22Rv1 (cell line): Measurements from ENCODE around the gene SCN7A.

ENCODE experiments used
- CTCF ChIP-seq: fragments of 450-650 bp; IDR thresholded peaks from 2 replicates; pipeline ENCODE4 v1.5.1; 2017; ENCODE audit warnings: mild to moderate bottlenecking
- ZFX ChIP-seq: fragments of 450-650 bp; IDR thresholded peaks from 2 replicates; pipeline ENCODE4 v1.6.1; 2017; ENCODE audit warnings: antibody characterized with exemption, borderline replicate concordance

DNA sequence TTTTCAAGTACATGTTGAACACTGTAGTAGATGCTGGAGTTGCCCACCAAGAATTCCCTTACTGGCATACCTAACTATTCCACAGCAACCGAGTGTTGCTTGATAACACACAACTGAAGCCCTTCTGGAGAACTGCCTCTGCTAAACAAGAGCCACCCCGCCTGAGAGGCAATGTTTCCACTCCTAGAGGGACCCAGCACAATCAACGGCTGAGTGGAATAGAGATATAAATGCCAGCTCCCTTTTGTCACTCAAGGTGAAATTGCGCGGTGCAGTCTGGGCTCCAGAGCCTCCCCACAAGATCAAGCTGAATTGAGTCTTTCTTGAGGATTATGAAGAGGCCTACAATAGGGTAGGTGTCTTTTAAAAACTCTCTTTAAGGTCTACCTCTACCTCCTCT is 69.2 kb downstream of the SCN7A start:
- TF ChIP-seq CTCF (no peak), ZFX (no peak)
